Neutrophil (primary cell): Measurements from ENCODE around the gene ANGPT4.

Experiments
- H3K27ac ChIP-seq: fragments of 200-600 bp; sonication (generic); 2 replicates; pipeline ENCODE4 v1.5.1; 2016; ENCODE audit warnings: mild to moderate bottlenecking, moderate library complexity
- H3K27me3 ChIP-seq: fragments of 200-600 bp; sonication (generic); 2 replicates; pipeline ENCODE4 v1.6.0; 2016; ENCODE audit warnings: mild to moderate bottlenecking
- H3K36me3 ChIP-seq: fragments of 200-600 bp; sonication (generic); 2 replicates; pipeline ENCODE4 v1.5.1; 2017
- H3K4me1 ChIP-seq, 2 experiments: fragments of 200-600 bp in 1 of 2; sonication (generic) in 1 of 2; 1 replicate in 1 of 2; 2 replicates in 1 of 2; pipeline versions ENCODE4 v1.5.1 to v1.6.1; 2013 to 2016; ENCODE audit warnings: low read depth in 1 of 2, low read length in 1 of 2, mild to moderate bottlenecking in 1 of 2, moderate library complexity in 1 of 2; ENCODE audit not compliant: control insufficient read depth in 1 of 2, insufficient read depth in 1 of 2
- H3K4me3 ChIP-seq, 2 experiments: fragments of 200-600 bp in 1 of 2; sonication (generic) in 1 of 2; 1 replicate in 1 of 2; 2 replicates in 1 of 2; pipeline ENCODE4 v1.5.1; 2013 to 2016; ENCODE audit warnings: low read depth in 1 of 2, low read length in 1 of 2, mild to moderate bottlenecking in 1 of 2, moderate library complexity in 1 of 2
- H3K9me3 ChIP-seq: fragments of 200-600 bp; sonication (generic); 2 replicates; pipeline ENCODE4 v1.5.1; 2016
- TF ChIP-seq, protein P1 (sequence below): fragments of 200-600 bp; sonication (generic); IDR thresholded peaks from 2 replicates; pipeline ENCODE4 v1.5.1; 2016; ENCODE audit warnings: antibody characterized with exemption

The ANGPT4 gene

DNA sequence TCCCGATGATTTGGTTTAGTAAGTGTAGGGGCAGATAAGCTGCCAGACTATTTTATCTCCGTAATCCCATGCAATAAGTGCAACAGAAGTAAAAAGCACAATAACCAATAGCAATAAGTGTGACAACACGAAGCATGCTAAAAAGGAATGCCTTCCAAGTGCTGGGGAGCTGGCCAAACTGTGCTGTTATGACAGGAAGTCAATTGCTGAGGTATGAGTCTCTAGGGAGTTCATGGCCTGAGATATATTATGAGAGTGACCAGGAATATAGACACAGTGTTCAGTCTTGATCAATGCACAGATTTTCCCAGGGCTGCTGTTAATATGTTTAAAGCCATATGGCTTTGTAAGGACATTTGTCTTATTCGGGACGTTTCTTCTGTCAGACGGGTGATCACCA is 10.5 kb upstream of the ANGPT4 start:
- Histone ChIP-seq H3K4me3 (no peak overlapping the region), H3K27ac (no peak overlapping the region), H3K9me3 (peaks cover 4% of the 10 kb centered on the region), H3K27me3 (peaks cover 11% of the 10 kb centered on the region), H3K4me1 (no peaks in the 10 kb centered on the region), H3K36me3 (no peaks in the 10 kb centered on the region)
- TF ChIP-seq, protein P1, sequence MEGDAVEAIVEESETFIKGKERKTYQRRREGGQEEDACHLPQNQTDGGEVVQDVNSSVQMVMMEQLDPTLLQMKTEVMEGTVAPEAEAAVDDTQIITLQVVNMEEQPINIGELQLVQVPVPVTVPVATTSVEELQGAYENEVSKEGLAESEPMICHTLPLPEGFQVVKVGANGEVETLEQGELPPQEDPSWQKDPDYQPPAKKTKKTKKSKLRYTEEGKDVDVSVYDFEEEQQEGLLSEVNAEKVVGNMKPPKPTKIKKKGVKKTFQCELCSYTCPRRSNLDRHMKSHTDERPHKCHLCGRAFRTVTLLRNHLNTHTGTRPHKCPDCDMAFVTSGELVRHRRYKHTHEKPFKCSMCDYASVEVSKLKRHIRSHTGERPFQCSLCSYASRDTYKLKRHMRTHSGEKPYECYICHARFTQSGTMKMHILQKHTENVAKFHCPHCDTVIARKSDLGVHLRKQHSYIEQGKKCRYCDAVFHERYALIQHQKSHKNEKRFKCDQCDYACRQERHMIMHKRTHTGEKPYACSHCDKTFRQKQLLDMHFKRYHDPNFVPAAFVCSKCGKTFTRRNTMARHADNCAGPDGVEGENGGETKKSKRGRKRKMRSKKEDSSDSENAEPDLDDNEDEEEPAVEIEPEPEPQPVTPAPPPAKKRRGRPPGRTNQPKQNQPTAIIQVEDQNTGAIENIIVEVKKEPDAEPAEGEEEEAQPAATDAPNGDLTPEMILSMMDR: no peak

DNA sequence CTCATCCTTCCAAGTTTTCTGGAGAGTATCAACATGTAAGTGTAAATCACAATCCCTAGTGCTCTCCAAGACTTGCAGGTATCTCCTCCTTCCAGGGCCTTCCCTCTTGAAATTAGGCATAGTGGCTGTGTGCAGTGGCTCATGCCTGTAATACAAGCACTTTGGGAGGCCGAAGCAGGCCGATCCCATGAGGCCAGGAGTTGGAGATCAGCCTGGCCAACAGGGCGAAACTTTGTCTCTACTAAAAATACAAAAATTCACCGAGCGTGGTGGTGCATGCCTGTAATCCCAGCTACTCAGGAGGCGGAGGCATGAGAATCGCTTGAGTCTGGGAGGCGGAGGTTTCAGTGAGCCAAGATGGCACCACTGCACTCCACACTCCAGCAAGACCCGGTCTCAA is 9.4 kb upstream of the ANGPT4 start:
- TF ChIP-seq, protein P1: no peak
- Histone ChIP-seq H3K27me3 (peaks cover 11% of the 10 kb centered on the region), H3K4me1 (no peaks in the 10 kb centered on the region), H3K4me3 (no peak overlapping the region), H3K27ac (no peak overlapping the region), H3K9me3 (no peaks in the 10 kb centered on the region), H3K36me3 (no peaks in the 10 kb centered on the region)

DNA sequence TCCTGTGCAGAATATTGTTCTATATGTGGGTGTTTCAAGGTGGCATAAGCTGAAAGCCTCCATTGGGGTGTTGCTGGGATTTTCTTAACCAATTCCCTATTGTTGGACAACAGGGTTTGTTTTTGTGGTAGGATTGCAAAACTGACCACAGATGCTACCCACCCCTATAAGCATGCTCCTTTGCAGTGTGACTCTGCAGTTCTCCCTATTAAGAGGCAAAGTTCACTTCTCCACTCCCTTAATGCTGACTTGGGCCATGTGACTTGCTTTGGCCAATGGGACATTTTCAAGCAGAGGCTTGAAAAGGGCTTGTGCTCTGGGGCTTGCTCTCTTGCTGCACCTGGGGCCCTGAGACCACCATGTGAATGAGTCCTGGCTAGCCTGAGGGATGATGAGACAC is 8.5 kb upstream of the ANGPT4 start:
- Histone ChIP-seq H3K9me3 (no peaks in the 10 kb centered on the region), H3K36me3 (no peaks in the 10 kb centered on the region), H3K27me3 (peaks cover 11% of the 10 kb centered on the region), H3K4me1 (no peaks in the 10 kb centered on the region), H3K4me3 (no peak overlapping the region), H3K27ac (no peak overlapping the region)
- TF ChIP-seq, protein P1: no peak

DNA sequence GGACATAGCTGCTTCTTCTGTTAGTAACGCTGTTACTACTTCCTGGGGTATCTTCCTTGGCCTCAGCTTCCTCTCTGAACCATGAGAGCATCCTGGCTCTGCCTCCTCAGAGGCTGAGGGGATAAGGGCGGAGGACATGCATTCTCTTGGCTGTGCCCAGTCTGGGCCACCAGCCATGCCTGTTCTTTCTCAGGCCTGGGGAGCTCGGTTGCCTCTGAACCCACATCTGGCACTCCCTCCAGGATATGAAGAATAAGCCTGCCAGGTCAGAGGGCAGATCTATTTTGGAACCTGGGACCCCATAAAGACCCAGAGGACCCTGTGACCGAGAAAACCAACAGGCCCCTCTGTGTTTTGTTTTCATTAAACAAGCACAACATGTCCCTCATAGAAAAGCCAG is 6.6 kb upstream of the ANGPT4 start:
- H3K4me1 ChIP-seq: no peaks in the 10 kb centered on the region
- H3K9me3 ChIP-seq: no peaks in the 10 kb centered on the region
- H3K4me3 ChIP-seq: no peak overlapping the region
- no peaks in the 10 kb centered on the region for H3K27me3 ChIP-seq
- H3K27ac ChIP-seq: no peak overlapping the region
- no peaks in the 10 kb centered on the region for H3K36me3 ChIP-seq
- TF ChIP-seq, protein P1: no peak

DNA sequence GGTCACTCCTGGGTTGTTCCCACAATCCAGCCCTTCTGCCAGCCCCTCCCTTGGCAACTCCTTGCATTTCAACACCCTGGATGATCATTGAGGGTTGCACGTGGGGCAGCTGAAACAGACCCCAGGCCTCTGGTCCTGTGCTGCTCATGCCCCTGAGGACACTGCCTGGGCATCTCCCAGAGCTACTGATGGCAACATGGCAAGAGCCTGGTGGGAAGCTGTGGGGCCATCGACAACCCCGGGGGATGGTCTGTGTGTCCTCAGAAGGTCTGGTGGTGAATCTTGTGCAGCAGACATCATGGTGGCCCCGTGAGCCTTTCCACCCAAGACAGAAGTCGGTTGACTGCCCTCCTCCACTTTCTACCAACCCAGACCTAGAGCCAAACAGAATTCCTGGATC is 4.9 kb upstream of the ANGPT4 start:
- H3K4me1 ChIP-seq: no peaks in the 10 kb centered on the region
- no peaks in the 10 kb centered on the region for H3K9me3 ChIP-seq
- peaks cover 17% of the 10 kb centered on the region for H3K27me3 ChIP-seq
- no peaks in the 10 kb centered on the region for H3K36me3 ChIP-seq
- H3K27ac ChIP-seq: no peak overlapping the region
- TF ChIP-seq, protein P1: no peak
- H3K4me3 ChIP-seq: no peak overlapping the region

DNA sequence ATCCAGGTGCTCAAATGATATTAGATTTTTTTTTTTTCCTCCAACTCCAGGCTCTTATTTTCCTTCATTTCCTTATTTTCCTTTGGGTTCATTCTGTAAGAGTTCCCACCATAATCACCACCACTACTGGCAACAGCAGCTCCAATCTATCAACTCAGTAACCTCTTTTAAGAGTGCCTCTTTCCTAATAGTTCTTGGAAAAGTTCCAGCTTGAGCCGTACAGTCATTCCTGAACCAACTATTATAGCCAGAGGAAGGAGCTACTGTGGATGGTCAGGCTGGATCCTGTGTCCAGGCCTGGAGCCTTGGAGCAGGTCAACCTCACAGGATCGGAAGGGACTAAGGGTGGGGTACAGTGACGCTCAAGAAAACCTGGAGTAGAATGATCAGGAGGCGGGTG is 4.2 kb upstream of the ANGPT4 start:
- Histone ChIP-seq H3K4me1 (no peaks in the 10 kb centered on the region), H3K36me3 (no peaks in the 10 kb centered on the region), H3K9me3 (no peaks in the 10 kb centered on the region), H3K27ac (no peak overlapping the region), H3K4me3 (no peak overlapping the region), H3K27me3 (peaks cover 24% of the 10 kb centered on the region)
- TF ChIP-seq, protein P1: no peak
